Adrenal gland (tissue), 5 donors: Measurements from ENCODE around the gene PPM1A.

Experiments used
- POLR2A ChIP-seq, 2 donors: fragments of 450-650 bp; IDR thresholded peaks; one replicate each; pipeline ENCODE4 v1.6.1; 2017; ENCODE audit warnings: antibody characterized with exemption in 2 of 2, mild to moderate bottlenecking in 2 of 2, moderate library complexity in 1 of 2
- TF ChIP-seq, protein P1 (sequence below), 6 experiments: fragments of 450-650 bp in 4 of 6; fragments of 200-600 bp in 2 of 6; sonication (generic) in 1 of 6; IDR thresholded peaks; 1 replicate in 5 of 6; 2 replicates in 1 of 6; pipeline versions ENCODE4 v1.5.1 to v1.8.0; 2016 to 2021; ENCODE audit warnings: antibody characterized with exemption in 6 of 6, mild to moderate bottlenecking in 2 of 6, moderate library complexity in 1 of 6
- donor health status: DM: no; HTN: no; CAD: no.

DNA sequence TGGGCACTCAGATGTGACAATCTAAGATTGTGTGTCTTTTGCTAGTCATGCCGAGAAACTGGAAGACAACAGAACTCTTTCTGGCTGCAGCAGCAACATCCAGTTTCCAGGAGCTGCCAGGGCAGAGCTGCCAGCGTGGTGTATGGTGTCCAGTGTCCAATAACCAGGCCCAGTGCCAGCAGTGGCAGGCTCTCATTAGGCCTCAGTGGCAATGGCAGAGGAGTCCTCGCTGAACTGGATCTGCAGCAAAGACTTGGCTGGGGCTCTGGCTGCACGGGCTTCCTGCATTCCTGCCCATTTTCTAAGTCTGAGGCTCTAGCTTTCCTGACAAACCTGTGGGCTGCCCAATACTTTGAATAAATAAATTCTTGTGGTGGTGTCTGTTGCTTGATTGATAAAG is 26.2 kb upstream of the PPM1A start:
- no peak for TF ChIP-seq POLR2A (IDR thresholded peaks at IDR 0.05)
- TF ChIP-seq, protein P1, sequence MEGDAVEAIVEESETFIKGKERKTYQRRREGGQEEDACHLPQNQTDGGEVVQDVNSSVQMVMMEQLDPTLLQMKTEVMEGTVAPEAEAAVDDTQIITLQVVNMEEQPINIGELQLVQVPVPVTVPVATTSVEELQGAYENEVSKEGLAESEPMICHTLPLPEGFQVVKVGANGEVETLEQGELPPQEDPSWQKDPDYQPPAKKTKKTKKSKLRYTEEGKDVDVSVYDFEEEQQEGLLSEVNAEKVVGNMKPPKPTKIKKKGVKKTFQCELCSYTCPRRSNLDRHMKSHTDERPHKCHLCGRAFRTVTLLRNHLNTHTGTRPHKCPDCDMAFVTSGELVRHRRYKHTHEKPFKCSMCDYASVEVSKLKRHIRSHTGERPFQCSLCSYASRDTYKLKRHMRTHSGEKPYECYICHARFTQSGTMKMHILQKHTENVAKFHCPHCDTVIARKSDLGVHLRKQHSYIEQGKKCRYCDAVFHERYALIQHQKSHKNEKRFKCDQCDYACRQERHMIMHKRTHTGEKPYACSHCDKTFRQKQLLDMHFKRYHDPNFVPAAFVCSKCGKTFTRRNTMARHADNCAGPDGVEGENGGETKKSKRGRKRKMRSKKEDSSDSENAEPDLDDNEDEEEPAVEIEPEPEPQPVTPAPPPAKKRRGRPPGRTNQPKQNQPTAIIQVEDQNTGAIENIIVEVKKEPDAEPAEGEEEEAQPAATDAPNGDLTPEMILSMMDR (IDR thresholded peaks at IDR 0.05), result no peak
